HG03103 (cell line): ENCODE data around the gene TXNDC11.

Experiments
- ATAC-seq: cut with Tn5 transposase; IDR thresholded peaks from one replicate; pipeline ENCODE4 v1.9.1; 2021; ENCODE audit warnings: low read depth; ENCODE audit not compliant: unreplicated experiment

Gene TXNDC11

DNA sequence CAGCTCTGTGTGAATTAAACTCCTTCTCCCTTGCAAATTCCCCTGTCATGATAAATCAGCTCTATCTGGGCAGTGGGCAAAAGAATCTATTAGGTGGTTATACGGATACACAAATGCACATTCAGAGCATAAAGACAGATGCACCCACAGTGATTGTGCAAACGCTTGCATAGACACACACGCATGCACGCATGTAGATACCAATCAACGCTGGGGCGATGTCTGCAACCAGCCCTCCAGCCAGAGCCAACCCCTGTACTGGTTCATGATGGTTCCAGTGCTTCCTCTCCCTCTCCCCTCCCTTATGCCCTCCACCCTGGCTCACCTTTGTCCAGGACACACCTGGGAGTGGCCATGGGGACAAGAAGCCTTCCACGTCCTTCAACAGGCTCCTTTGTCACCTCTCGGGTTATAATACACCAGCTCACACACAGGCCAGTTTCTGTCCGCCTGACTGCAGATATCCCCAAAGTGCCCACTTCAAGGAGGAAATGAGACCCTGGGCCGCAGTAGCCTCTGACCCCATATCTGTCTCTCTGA lies 107.5 kb downstream of the TXNDC11 start:
- ATAC-seq = no peak

DNA sequence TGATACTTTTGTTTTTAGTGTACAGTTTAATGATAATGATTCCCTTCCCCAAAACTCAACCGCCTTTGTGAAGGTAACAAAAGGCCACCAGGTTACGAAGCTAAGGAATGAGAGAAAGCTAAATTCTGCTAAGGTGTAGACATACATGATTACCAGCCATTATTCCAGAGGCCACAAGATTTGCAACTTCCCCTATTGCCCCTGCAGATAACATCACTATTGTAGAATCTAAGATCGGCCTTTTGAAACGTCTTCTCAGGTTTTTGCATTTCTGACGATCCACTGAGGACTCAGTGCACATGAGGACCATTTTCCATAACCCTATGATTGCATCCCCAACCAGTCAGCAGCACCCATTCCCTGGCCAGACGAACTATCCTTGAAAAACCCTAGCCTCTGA lies 108.3 kb downstream of the TXNDC11 start:
- ATAC-seq = no peak

DNA sequence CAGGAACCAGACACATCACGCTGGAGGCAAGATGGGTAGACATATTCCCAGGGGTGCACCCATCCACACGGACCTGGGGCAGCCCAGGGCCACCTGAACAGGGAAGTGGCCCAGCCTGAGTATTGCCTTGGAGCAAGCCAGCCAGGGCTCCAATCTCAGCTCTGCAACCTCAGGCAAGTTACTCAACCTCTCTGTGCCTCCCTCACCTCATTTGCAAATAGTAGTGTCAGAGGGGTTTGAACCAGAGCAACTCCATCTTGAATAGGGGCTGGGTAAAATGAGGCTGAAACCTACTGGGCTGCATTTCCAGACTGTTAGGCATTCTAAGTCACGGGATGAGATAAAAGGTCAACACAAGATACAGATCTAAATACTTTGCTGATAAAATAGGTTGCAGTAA lies 109.5 kb downstream of the TXNDC11 start:
- no peak for ATAC-seq

DNA sequence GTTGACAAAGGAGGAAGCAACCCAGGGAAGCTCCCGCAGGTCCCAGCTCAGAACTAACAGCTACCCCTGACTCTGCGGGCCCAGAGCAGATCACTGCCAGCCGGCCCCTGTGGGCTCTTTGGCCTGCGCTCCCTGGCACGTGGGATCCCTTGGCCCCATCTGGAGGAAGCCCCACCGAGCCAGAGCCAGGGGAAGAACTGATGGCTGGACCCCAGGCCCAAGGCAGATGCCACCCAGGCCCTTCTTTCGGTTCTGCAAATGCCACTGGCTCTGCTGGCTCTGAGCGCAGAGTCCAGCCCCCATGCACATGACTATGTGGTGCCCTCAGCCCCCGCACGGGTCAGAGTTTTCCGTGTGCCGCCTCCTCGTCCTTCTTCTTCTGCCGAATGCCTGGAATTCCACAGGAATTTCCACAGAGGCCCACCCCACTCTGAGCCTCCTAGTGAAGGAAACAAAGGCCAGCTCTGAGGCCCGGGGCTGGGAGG lies 110.2 kb downstream of the TXNDC11 start:
- no peak for ATAC-seq

DNA sequence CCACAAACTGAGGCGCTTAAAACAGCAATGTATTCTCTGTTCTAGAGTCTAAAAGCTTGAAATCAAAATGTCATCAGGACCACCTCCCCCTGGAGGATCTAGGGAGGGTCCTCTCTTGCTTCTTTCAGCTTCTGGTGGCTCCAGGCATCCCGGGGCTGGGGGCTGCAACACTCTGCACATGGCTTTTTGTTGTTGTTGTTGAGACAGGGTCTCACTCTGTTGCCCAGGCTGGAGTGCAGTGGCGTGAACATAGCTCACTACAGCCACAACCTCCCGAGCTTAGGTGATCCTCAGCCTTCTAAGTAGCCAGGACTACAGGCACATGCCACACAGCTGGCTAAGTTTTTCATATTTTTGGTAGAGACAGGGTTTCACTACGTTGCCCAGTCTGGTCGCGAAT lies 111.4 kb downstream of the TXNDC11 start:
- no peak for ATAC-seq

GRCh38 chr16:11630768-11631056 lies 111.9 kb downstream of the TXNDC11 start:
- no peak for ATAC-seq

- no peak for ATAC-seq
Observed at GRCh38 chr16:11630046-11630767, 112.5 kb downstream of the TXNDC11 start.
